Measurements from ENCODE around the gene TGM3. TPM values are rescaled to one million over a fixed set of nuclear protein-coding genes. Genes with fewer than 3 reads are reported as not detected.

The TGM3 gene
- total RNA-seq, 1 donor from 2014 or later, result not detected

DNA sequence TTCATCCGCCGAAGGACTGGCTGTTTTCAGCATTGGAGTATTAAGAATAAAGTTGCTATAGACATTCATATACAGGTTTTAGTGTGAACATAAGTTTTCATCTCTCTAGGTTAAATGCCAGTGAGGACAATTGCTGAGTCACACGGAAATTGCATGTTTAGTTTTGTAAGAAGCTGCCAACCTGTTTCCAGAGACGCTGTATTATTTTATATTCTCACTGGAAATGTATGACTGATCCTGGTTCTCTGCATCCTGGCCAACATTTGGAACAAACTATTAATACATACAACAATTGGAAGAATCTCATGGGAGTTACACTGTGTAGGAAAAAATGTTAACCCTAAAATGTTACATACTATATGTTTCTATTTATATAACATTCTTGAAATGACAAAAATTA is 68.2 kb downstream of the TGM3 start:
- H3K27me3 Mint-ChIP-seq (ENCODE audit: unreplicated experiment), result peaks cover 11% of the 10 kb centered on the region
- peaks cover 12% of the 10 kb centered on the region for H3K9me3 Mint-ChIP-seq (ENCODE audit: unreplicated experiment)
- H3K36me3 Mint-ChIP-seq (ENCODE audit: unreplicated experiment), result no peaks in the 10 kb centered on the region
- TF ChIP-seq, protein P1, sequence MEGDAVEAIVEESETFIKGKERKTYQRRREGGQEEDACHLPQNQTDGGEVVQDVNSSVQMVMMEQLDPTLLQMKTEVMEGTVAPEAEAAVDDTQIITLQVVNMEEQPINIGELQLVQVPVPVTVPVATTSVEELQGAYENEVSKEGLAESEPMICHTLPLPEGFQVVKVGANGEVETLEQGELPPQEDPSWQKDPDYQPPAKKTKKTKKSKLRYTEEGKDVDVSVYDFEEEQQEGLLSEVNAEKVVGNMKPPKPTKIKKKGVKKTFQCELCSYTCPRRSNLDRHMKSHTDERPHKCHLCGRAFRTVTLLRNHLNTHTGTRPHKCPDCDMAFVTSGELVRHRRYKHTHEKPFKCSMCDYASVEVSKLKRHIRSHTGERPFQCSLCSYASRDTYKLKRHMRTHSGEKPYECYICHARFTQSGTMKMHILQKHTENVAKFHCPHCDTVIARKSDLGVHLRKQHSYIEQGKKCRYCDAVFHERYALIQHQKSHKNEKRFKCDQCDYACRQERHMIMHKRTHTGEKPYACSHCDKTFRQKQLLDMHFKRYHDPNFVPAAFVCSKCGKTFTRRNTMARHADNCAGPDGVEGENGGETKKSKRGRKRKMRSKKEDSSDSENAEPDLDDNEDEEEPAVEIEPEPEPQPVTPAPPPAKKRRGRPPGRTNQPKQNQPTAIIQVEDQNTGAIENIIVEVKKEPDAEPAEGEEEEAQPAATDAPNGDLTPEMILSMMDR (IDR thresholded peaks at IDR 0.05), result no peak
- no peaks in the 10 kb centered on the region for H3K4me1 Mint-ChIP-seq (ENCODE audit: unreplicated experiment)
- H3K27ac Mint-ChIP-seq (ENCODE audit: unreplicated experiment), result no peak overlapping the region
- no peak for DNase-seq (ENCODE audit: extremely low spot score, unreplicated experiment)
- no peak overlapping the region for H3K4me3 Mint-ChIP-seq (ENCODE audit: unreplicated experiment)

DNA sequence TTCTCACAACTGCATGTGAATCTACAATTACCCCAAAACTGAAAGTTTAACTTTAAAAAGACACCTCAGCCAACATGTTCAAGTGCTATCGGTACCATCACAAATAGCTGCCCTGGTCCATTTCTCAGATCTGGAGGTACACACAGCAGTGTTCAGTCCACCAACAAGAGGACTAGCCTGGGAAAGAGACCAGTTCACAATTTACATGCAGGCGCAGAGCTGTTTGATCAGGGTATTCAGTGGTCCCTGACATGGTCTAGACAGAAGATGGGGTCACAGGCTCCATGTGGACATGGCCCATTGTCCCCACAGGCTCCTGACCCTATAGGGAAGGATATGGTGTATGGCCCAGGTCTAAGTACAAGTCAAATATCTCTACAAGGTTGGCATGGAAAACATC is 69.3 kb downstream of the TGM3 start:
- TF ChIP-seq, protein P1 (IDR thresholded peaks at IDR 0.05), result no peak
- H3K27ac Mint-ChIP-seq (ENCODE audit: unreplicated experiment), result no peak overlapping the region
- no peak overlapping the region for H3K4me3 Mint-ChIP-seq (ENCODE audit: unreplicated experiment)
- DNase-seq (ENCODE audit: extremely low spot score, unreplicated experiment), result no peak
- no peaks in the 10 kb centered on the region for H3K4me1 Mint-ChIP-seq (ENCODE audit: unreplicated experiment)
- H3K36me3 Mint-ChIP-seq (ENCODE audit: unreplicated experiment), result no peaks in the 10 kb centered on the region
- H3K27me3 Mint-ChIP-seq (ENCODE audit: unreplicated experiment), result peaks cover 7% of the 10 kb centered on the region
- peaks cover 17% of the 10 kb centered on the region for H3K9me3 Mint-ChIP-seq (ENCODE audit: unreplicated experiment)

DNA sequence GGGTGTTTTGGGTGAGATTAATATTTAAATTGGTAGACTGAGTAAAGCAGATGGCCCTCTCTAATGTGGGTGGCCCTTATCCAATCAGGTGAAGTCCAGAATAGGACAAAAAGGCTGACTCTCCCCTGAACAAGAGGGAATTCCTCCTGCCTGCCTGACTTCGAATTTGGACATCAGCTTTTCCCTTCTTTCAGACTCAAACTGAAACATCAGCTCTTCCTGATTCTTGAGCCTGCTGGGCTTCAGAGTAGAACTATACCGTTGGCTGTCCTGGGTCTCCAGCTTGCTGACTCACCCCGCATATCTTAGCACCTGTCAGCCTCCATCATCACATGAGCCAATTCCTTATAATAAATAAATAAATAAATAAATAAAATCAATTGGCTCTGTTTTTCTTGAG is 69.9 kb downstream of the TGM3 start:
- H3K36me3 Mint-ChIP-seq (ENCODE audit: unreplicated experiment), result no peaks in the 10 kb centered on the region
- no peaks in the 10 kb centered on the region for H3K4me1 Mint-ChIP-seq (ENCODE audit: unreplicated experiment)
- no peak for DNase-seq (ENCODE audit: extremely low spot score, unreplicated experiment)
- TF ChIP-seq, protein P1 (IDR thresholded peaks at IDR 0.05), result no peak
- no peak overlapping the region for H3K27ac Mint-ChIP-seq (ENCODE audit: unreplicated experiment)
- H3K4me3 Mint-ChIP-seq (ENCODE audit: unreplicated experiment), result no peak overlapping the region
- peaks cover 7% of the 10 kb centered on the region for H3K27me3 Mint-ChIP-seq (ENCODE audit: unreplicated experiment)
- peaks cover 15% of the 10 kb centered on the region for H3K9me3 Mint-ChIP-seq (ENCODE audit: unreplicated experiment)

DNA sequence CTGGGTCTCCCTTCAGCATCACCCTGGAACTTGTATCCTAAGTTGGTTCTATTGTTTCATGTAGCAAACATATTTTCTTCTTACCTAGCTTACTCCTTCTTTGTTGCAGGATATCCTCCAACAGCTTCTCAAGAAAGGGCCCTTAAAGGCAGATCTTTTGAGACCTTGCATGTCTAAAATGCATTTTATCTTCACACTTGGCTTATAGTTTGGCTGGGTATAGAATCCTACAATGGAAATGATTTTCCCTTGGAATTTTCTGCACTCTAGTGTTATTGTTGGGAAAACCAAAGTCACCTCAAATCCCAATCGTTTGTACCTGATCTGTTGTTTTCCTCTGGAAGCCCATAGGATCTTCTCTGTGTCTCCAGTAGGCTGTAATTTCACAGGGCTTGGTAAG is 72.8 kb downstream of the TGM3 start:
- Mint-ChIP-seq H3K4me1 (ENCODE audit: unreplicated experiment) (no peaks in the 10 kb centered on the region), H3K27ac (ENCODE audit: unreplicated experiment) (no peak overlapping the region), H3K27me3 (ENCODE audit: unreplicated experiment) (peaks cover 7% of the 10 kb centered on the region), H3K36me3 (ENCODE audit: unreplicated experiment) (no peaks in the 10 kb centered on the region), H3K9me3 (ENCODE audit: unreplicated experiment) (peaks cover 5% of the 10 kb centered on the region), H3K4me3 (ENCODE audit: unreplicated experiment) (no peak overlapping the region)
- DNase-seq (ENCODE audit: extremely low spot score, unreplicated experiment), result no peak
- TF ChIP-seq, protein P1 (IDR thresholded peaks at IDR 0.05), result no peak

DNA sequence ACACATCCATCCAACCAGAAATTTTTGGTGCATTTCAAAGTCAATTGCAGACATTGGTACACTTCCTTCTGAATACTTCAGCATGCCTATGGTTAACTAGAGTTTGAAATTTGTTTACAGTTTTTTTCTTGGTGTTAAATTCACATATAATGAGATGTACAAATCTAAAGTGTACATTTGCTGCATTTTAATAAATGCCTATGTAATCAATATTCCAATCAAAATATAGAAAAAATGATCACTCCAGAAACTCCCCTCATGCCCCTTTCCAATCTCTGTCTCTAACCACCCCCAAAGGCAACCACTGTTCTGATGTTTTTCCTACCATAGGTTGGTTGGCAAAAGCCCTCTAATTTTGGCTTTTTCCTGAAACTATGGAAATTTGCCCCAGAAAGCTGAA is 77.3 kb downstream of the TGM3 start:
- no peaks in the 10 kb centered on the region for H3K4me1 Mint-ChIP-seq (ENCODE audit: unreplicated experiment)
- H3K27me3 Mint-ChIP-seq (ENCODE audit: unreplicated experiment), result peaks cover 10% of the 10 kb centered on the region
- DNase-seq (ENCODE audit: extremely low spot score, unreplicated experiment), result no peak
- H3K36me3 Mint-ChIP-seq (ENCODE audit: unreplicated experiment), result no peaks in the 10 kb centered on the region
- peaks cover 5% of the 10 kb centered on the region for H3K9me3 Mint-ChIP-seq (ENCODE audit: unreplicated experiment)
- TF ChIP-seq, protein P1 (IDR thresholded peaks at IDR 0.05), result no peak
- H3K27ac Mint-ChIP-seq (ENCODE audit: unreplicated experiment), result no peak overlapping the region
- no peak overlapping the region for H3K4me3 Mint-ChIP-seq (ENCODE audit: unreplicated experiment)
